ENCODE measurements around the gene PARVA.

The PARVA gene

GRCh38 chr11:12430954-12431595, 53.7 kb downstream of the PARVA start:
- DNase-seq (ENCODE audit: low read depth in 2 of 2), result peak; percentile 68 to 71

GRCh38 chr11:12432507-12432906, 55.1 kb downstream of the PARVA start:
- DNase-seq (ENCODE audit: low read depth in 2 of 2), result no peak

GRCh38 chr11:12433121-12433520, 55.8 kb downstream of the PARVA start:
- no peak for DNase-seq (ENCODE audit: low read depth in 2 of 2)

- peak; percentile 96 to 97 for DNase-seq (ENCODE audit: low read depth in 2 of 2)
These were observed 56.4 kb downstream of the PARVA start for GRCh38 chr11:12433571-12434324.

DNA sequence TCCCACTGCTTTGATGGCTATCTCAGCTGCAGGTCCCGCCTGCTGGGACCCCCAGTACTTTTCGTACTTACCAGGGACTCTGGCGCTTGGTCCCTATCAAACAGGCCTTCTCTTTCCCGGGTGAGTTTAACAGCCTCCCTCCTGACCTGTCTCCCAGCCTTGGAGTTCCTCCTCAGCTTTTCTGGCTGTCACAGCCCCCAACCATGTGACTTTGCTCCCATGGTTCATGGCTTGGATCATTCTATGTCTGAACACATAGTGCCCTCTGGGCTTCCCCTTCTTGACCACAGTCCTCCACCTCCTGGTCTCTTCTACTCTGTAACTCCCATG, 56.9 kb downstream of the PARVA start:
- no peak for DNase-seq (ENCODE audit: low read depth in 2 of 2)

GRCh38 chr11:12435264-12435663, 57.9 kb downstream of the PARVA start:
- no peak for DNase-seq (ENCODE audit: low read depth in 2 of 2)

DNA sequence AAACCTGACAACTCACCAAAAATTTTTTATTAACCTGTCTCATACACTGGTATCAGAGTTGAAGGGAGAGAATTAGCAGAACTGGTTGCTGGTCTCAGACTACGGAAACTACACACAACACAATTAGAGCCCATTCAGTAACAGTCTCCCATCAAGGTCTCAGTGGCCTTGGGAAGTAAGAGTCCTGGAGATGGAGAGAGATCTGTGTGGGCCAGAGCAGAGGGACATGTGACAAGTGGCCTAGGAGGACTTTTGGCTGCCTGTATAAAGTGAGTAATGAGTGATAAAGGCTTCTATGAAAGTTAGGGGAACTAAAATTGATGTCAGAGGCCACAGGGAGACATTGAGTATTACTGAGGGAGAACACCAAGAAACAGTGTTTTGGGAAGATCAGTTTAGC, 58.9 kb downstream of the PARVA start:
- no peak for DNase-seq (ENCODE audit: low read depth in 2 of 2)

DNA sequence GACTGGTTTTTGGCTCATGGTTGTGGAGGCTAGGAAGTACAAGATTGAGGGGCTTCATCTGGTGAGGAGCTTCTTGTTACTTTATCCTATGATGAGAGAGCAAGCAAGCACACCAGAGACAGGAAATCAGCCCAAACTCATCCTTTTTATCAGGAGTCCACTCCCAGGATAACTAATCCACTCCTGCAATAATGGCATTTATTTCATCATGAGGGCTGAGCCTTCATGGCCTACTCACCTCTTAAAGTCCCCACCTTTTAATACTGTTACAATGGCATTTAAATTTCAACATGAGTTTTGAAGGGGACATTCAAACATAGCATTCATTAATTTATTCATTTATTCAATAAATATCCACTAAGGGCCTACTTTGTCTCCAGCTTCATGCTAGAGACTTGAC, 60.9 kb downstream of the PARVA start:
- no peak for DNase-seq (ENCODE audit: low read depth in 2 of 2)

GRCh38 chr11:12439615-12440014, 62.2 kb downstream of the PARVA start:
- no peak for DNase-seq (ENCODE audit: low read depth in 2 of 2)

DNA sequence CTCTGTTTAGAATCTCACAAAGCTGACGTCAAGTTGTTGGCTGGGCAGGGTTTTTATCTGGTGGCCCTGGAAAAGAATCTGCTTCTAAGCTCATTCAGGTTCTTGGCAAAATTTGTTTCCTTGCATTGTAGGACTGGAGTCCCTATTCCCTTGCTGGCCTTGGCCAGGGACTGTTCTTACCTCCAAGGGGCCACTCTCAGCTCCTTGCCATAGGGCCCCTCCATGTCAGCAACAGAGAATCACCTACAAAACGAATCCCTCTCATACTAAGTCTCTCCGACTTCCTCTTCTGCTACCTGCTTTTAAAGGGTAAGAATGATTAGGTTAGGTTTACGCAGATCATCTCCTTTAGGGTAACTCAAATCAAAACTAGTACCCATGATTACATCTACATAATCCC, 63.2 kb downstream of the PARVA start:
- no peak for DNase-seq (ENCODE audit: low read depth in 2 of 2)

- DNase-seq (ENCODE audit: low read depth in 2 of 2), result peak; percentile 80 to 82
These were observed 64.0 kb downstream of the PARVA start for GRCh38 chr11:12441231-12441861.

DNA sequence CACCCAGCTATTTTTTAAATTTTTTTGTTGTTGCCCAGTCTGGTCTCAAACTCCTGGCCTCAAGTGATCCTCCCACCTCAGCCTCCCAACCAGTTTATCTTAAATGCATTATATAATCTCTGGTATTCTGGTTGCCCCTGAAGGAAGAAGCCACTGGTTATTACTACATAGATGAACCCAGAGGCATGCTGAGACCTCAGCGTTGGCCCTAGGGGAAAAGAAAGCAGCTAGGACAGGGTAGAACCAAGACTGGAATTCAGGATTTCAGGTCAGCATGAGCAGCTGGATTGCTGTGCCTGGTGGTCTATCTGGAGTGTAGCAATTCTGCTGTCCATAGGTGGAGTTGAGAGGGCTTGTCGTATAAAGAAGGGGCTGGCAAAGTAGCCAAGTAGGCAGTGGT, 67.2 kb downstream of the PARVA start:
- DNase-seq (ENCODE audit: low read depth in 2 of 2), result no peak

DNA sequence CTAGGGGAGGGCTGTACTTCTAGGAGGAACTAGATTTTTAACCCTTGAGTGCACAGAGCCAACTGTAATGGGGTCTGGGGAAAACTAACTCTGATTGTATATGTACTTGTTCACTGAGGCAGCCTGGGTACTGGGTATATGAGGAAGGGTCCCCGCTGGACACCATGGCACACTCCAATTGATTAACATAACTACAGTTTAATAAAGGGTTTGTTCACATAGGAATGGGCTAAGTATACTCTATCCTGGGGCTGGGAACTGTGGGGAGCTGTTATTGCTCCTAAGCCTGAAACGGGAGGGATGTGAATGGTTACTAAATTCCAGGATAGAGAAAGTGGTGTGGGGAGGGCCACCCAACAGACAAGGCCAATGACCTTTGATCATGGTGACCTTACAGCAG, 67.6 kb downstream of the PARVA start:
- no peak for DNase-seq (ENCODE audit: low read depth in 2 of 2)

DNA sequence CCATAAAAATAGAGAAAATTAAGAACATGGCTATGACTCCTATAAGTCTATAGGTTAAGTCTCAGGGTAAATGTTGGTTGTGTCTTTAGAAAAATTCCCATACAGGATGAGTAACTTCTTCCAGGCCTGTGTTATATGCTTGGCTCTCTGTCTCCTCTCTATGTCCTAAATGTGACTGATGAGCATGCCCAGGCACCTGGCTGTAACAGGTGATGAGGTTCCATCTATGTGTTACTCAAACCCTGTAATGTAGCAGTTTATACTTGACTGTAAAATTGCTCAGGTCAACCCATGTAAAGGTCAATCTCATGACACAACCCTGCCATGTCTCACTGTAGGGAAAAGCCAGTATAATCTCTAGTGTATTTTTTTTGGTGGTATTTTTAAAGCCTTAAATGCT, 69.5 kb downstream of the PARVA start:
- no peak for DNase-seq (ENCODE audit: low read depth in 2 of 2)

- DNase-seq (ENCODE audit: low read depth in 2 of 2), result no peak
These were observed 71.0 kb downstream of the PARVA start for GRCh38 chr11:12448131-12448939.

DNA sequence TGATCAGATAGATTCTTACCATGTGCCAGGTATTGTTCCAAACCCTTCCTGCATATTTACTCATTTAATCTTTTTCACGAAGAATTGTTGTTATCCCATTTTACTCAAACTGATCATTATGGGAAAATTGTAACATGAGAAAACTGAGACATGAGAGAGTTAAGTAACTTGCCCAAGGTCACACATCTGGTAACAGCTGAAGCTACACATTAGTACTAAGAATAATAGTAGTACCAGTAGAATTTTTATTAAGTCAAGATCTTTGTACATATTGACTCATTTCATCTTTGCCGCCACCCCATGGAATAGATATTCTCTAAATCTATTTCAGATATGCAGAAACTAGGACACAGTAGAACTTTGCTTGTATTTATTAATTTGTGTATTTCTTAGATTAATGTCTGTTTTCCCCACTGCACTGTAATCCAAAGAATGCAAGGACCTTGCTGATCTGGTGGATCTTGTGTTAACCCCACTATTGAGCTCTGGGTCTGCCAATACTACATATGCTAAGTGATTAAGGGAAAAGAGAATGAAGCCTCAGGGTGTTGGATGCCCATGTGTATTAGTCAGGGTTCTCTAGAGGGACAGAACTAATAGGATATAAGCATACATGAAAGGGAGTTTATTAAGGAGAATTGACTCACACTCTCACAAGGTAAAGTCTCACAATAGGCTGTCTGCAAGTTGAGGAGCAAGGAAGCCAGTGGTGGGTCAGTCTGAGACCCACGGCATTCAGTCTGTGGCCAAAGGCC, 72.8 kb downstream of the PARVA start:
- no peak for DNase-seq (ENCODE audit: low read depth in 2 of 2)

DNA sequence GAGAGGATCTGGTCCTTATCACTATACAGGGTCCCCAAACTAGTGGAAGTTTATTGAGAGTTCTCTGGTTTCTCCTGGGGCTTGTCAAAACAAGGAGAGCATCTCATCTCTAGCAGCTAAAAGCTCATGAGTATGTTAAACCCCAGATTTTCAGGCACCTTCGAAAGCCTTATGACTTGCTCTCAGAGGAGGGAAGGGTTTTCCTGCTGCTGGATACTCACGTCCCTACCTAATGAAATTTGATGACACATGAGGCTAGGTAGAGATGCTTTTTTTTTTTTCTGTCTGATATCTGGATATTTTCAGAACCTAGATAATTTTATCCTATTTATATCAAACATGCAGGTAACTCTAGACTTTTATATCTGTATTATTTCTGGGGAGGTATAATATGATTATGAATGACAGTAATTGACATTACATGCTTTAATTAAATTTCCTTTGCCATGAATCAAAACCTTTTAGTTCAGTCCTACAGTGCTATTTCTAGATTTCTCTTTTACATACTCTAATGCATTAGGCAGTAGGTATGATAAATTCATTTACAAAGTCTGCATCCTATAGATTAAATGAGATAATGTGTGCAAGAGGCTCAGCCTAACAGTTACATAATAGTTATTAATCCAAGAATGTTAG, 73.9 kb downstream of the PARVA start:
- no peak for DNase-seq (ENCODE audit: low read depth in 2 of 2)

- DNase-seq (ENCODE audit: low read depth in 2 of 2), result no peak
These were observed 75.9 kb downstream of the PARVA start for GRCh38 chr11:12453243-12453642.

DNA sequence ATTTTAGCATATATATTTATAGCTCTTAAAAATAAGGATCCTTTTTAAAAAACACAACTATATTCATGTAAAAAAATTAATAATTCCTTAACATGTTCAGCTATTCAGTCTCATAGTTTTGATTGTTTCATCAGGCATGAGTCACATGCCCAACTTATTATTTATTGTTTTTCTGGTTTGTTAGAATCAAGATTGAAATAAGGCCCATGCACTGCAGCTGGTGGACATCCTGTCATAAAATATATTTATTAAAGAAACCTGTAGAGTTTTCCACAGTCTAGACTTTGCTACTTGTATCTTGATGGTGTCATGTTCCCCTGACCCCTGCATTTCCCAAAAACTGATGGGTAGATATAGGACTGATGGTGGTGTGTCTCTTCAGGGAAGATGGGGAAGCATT, 77.4 kb downstream of the PARVA start:
- no peak for DNase-seq (ENCODE audit: low read depth in 2 of 2)

GRCh38 chr11:12455938-12456337, 78.6 kb downstream of the PARVA start:
- no peak for DNase-seq (ENCODE audit: low read depth in 2 of 2)
